Transverse colon (tissue), 4 donors: Measurements from ENCODE around the gene APBB2. TPM values are rescaled to one million over a fixed set of nuclear protein-coding genes. Genes with fewer than 3 reads are reported as not detected.

ENCODE experiments used
- DNase-seq: peaks from one replicate; pipeline ENCODE4 v3.0.0-alpha.2; 2019
- H3K27ac ChIP-seq, 4 donors: fragments of 200-600 bp; sonication (generic); 2 replicates each; pipeline ENCODE4 v1.5.1; 2016 to 2018; ENCODE audit warnings: inconsistent platforms in 4 of 4
- H3K27me3 ChIP-seq: fragments of 200-600 bp; sonication (generic); 2 replicates; pipeline ENCODE4 v1.5.1; 2017; ENCODE audit warnings: inconsistent platforms
- H3K36me3 ChIP-seq, 4 donors: fragments of 200-600 bp; sonication (generic); 2 replicates each; pipeline ENCODE4 v1.5.1; 2017 to 2019; ENCODE audit warnings: inconsistent platforms in 4 of 4
- H3K4me1 ChIP-seq, 4 donors: fragments of 200-600 bp; sonication (generic); 2 replicates each; pipeline ENCODE4 v1.5.1; 2017 to 2020; ENCODE audit warnings: inconsistent platforms in 4 of 4
- H3K4me3 ChIP-seq, 4 donors: fragments of 200-600 bp; sonication (generic); 1 replicate in 1 of 4; 2 replicates in 3 of 4; pipeline versions ENCODE4 v1.5.1 to v1.6.1; 2017 to 2019; ENCODE audit warnings: inconsistent platforms in 4 of 4
- H3K9me3 ChIP-seq, 2 donors: fragments of 200-600 bp; sonication (generic); 2 replicates each; pipeline ENCODE4 v1.5.1; 2017 to 2019; ENCODE audit warnings: inconsistent platforms in 2 of 2
- EP300 ChIP-seq: sonication (generic); formaldehyde crosslinking; IDR thresholded peaks from one replicate; pipeline ENCODE4 v1.6.1; 2017; ENCODE audit warnings: antibody characterized with exemption, low read depth
- POLR2A ChIP-seq: fragments of 450-650 bp; IDR thresholded peaks from one replicate; pipeline ENCODE4 v1.6.1; 2016; ENCODE audit warnings: antibody characterized with exemption, mild to moderate bottlenecking, moderate library complexity
- POLR2AphosphoS5 ChIP-seq, 3 donors: sonication (generic); formaldehyde crosslinking; IDR thresholded peaks; one replicate each; pipeline ENCODE4 v1.6.1; 2016; ENCODE audit warnings: antibody characterized with exemption in 3 of 3
- WGBS, 2 donors: methylation state at CpG; one replicate each; pipeline ENCODE4 v1.1.5; 2018; ENCODE audit warnings: low coverage in 1 of 2; 5-methylcytosine and 5-hydroxymethylcytosine counted together
- in situ Hi-C, 4 donors: fragments of 200-750 bp; cut with MboI; loops; one replicate each; pipeline versions ENCODE4 v1.15.0 to v1.15.1; 2017; ENCODE audit warnings: low sequenced_read_pairs in 3 of 4, low pct_ligation_motif_present in 1 of 4, low pct_unique_long_range_greater_than_20kb in 1 of 4
- intact Hi-C: fragments of 100-400 bp; cut with DNase I; formaldehyde crosslinking; loops from one replicate; pipeline ENCODE4 v1.15.1; 2023; ENCODE audit warnings: low total_unique reads
- total RNA-seq, 4 donors: library from RNA; depleted of rRNA; stranded (reverse); fragments of >200 nt; gene quantifications; one replicate each; pipeline ENCODE4 v1.1.0, GENCODE V29; 2016
- TF ChIP-seq, protein P1 (sequence below), 5 experiments: fragments of 200-600 bp in 3 of 5; fragments of 450-650 bp in 2 of 5; sonication (generic) in 3 of 5; IDR thresholded peaks; 1 replicate in 2 of 5; 2 replicates in 3 of 5; pipeline ENCODE4 v1.5.1; 2016 to 2017; ENCODE audit warnings: antibody characterized with exemption in 5 of 5, inconsistent platforms in 3 of 5, mild to moderate bottlenecking in 2 of 5, moderate library complexity in 1 of 5

APBB2 gene
- total RNA-seq, 4 donors from 2014 or later: 37.1 to 138 (median 90.1) TPM

DNA sequence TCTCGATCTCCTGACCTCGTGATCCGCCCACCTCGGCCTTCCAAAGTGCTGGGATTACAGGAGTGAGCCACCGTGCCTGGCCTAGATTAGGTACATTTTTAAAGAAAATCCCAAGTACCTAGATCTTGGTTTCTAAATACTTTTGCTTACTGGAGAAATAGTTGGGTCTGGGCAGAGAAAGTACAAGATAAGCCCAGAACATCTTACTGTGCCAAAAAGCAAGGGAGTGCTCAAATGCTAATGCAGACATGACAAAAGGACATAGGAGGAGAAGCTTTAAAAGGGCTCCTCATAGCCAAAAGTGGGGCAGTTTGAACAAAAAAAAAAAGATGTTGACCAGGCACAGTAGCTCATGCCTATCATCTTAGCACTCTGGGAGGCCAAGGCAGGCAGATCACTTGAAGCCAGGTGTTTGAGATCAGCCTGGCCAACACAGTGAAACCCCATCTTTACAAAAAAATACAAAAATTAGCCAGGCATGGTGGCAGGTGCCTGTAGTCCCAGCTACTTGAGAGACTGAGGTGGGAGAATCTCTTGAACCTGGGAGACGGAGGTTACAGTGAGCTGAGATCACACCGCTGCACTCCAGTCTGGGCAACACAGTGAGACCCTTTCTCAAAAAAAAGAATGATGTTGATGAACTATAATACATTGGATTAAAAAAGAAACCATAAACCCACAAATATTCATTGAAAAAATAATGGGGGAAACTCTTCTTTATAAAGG is 107.5 kb downstream of the APBB2 start:
- DNase-seq: no peak
- no peak overlapping the region for H3K27ac ChIP-seq
- intact Hi-C loops (no loop called here), in situ Hi-C loops (no loop called here)
- no peaks in the 10 kb centered on the region for H3K36me3 ChIP-seq
- TF ChIP-seq POLR2A: no peak
- TF ChIP-seq EP300: no peak
- TF ChIP-seq, protein P1, sequence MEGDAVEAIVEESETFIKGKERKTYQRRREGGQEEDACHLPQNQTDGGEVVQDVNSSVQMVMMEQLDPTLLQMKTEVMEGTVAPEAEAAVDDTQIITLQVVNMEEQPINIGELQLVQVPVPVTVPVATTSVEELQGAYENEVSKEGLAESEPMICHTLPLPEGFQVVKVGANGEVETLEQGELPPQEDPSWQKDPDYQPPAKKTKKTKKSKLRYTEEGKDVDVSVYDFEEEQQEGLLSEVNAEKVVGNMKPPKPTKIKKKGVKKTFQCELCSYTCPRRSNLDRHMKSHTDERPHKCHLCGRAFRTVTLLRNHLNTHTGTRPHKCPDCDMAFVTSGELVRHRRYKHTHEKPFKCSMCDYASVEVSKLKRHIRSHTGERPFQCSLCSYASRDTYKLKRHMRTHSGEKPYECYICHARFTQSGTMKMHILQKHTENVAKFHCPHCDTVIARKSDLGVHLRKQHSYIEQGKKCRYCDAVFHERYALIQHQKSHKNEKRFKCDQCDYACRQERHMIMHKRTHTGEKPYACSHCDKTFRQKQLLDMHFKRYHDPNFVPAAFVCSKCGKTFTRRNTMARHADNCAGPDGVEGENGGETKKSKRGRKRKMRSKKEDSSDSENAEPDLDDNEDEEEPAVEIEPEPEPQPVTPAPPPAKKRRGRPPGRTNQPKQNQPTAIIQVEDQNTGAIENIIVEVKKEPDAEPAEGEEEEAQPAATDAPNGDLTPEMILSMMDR (IDR thresholded peaks at IDR 0.05): no peak
- no peak for TF ChIP-seq POLR2AphosphoS5 (IDR thresholded peaks at IDR 0.05)
- WGBS, 2 donors: 81 to 98% methylated on average over 4 to 7 of the region's 7 CpGs
- H3K4me1 ChIP-seq: no peaks in the 10 kb centered on the region
- H3K4me3 ChIP-seq: no peak overlapping the region
- H3K27me3 ChIP-seq: no peaks in the 10 kb centered on the region
- H3K9me3 ChIP-seq: no peaks in the 10 kb centered on the region

DNA sequence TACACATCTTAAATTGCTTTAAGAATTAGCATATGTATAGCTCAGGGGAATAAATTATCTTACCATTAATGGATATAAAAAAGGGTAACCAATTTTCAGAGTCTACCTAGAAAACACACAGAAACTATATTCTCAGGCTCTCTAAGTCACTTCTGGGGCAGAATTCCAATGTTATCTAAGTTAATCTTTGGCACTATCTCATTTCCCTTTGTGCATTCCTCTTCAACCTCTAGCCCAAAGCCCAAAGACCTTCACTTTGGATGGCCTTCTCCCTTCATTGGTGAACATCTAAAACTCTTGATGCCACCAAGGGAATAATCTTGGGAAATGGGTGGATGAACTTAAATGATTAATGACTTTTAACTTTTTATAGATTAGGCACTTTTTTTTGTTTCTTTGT is 108.3 kb downstream of the APBB2 start:
- Histone ChIP-seq H3K27ac (no peak overlapping the region), H3K36me3 (no peaks in the 10 kb centered on the region), H3K27me3 (no peaks in the 10 kb centered on the region), H3K4me1 (no peaks in the 10 kb centered on the region), H3K4me3 (no peak overlapping the region), H3K9me3 (no peaks in the 10 kb centered on the region)
- intact Hi-C loops (no loop called here), in situ Hi-C loops (no loop called here)
- no peak for DNase-seq
- no peak for TF ChIP-seq POLR2AphosphoS5 (IDR thresholded peaks at IDR 0.05)
- TF ChIP-seq EP300: no peak
- TF ChIP-seq, protein P1 (IDR thresholded peaks at IDR 0.05): no peak
- TF ChIP-seq POLR2A: no peak

DNA sequence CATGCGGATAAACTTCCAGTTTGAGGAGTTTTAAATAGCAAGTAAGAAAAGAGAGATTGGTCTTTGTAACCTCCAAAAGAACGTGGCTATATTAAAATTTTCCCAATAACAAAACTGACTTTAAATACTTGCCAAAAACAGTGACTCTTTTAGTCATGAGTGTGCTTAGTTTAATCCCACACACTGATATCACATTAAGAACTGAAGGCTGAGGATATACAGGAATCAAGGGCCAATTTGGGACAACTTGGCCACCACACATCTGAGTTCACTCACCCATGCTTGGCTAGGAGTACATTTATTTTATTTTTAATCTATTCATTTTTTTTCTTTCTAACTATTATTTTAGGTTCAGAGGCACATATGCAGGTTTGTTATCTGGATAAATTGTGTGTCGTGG is 110.2 kb downstream of the APBB2 start:
- intact Hi-C loops (no loop called here), in situ Hi-C loops (no loop called here)
- 74 to 77% methylated on average over 3 of the region's 3 CpGs for WGBS, 2 donors
- Histone ChIP-seq H3K27ac (no peak overlapping the region), H3K27me3 (no peaks in the 10 kb centered on the region), H3K4me1 (no peaks in the 10 kb centered on the region), H3K4me3 (no peak overlapping the region), H3K9me3 (no peaks in the 10 kb centered on the region), H3K36me3 (no peaks in the 10 kb centered on the region)
- TF ChIP-seq POLR2A: no peak
- TF ChIP-seq POLR2AphosphoS5 (IDR thresholded peaks at IDR 0.05): no peak
- no peak for TF ChIP-seq EP300
- TF ChIP-seq, protein P1 (IDR thresholded peaks at IDR 0.05): no peak
- DNase-seq: no peak

DNA sequence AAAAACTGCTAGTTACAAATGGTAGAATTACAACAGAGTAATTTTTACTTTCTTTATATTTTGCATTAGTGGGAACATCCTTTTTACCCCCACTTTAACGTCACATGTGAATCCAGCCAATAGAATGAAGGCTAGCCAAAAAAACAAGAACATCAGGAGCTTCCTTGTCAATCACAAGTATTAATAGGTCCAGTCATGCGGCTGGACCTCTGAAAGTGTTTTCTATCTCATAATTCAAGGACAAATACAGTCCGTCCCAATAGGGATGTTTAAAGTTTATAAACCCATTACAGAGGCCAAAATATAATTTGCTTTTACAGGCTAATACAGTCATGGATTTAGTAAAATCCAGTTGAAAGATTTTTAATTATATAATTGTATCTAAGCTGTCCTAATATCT is 110.7 kb downstream of the APBB2 start:
- no peak for DNase-seq
- TF ChIP-seq, protein P1 (IDR thresholded peaks at IDR 0.05): no peak
- TF ChIP-seq POLR2AphosphoS5 (IDR thresholded peaks at IDR 0.05) (no peak), EP300 (no peak), POLR2A (no peak)
- no peaks in the 10 kb centered on the region for H3K36me3 ChIP-seq
- H3K4me3 ChIP-seq: no peak overlapping the region
- WGBS, 2 donors: 80 to 82% methylated on average over 3 of the region's 3 CpGs
- no peaks in the 10 kb centered on the region for H3K9me3 ChIP-seq
- no peak overlapping the region for H3K27ac ChIP-seq
- no peaks in the 10 kb centered on the region for H3K27me3 ChIP-seq
- peaks cover 0 to under 1% (median 0%) of the 10 kb centered on the region in 4 donors for H3K4me1 ChIP-seq
- intact Hi-C loops: no loop called here
- in situ Hi-C loops: no loop called here
